Lung (tissue), 12 donors: ENCODE results near the gene SLC10A2. TPM values are rescaled to one million over a fixed set of nuclear protein-coding genes. Genes with fewer than 3 reads are reported as not detected.

Experiments used
- ATAC-seq: fragments of 200-7000 bp; cut with Tn5 transposase; one replicate; pipeline ENCODE4 v1.9.1; 2020; ENCODE audit warnings: moderate number of reproducible peaks; ENCODE audit not compliant: insufficient read depth, low FRiP score
- DNase-seq, 3 donors: peaks; one replicate each; pipeline ENCODE4 v3.0.0-alpha.2; 2013 to 2017
- H3K27ac ChIP-seq, 2 donors: one replicate each; pipeline ENCODE4 v1.5.1; 2013; ENCODE audit warnings: mild to moderate bottlenecking in 2 of 2, moderate library complexity in 2 of 2, control low read depth in 1 of 2, inconsistent platforms in 1 of 2, low read depth in 1 of 2, low read length in 1 of 2
- H3K27me3 ChIP-seq, 3 donors: one replicate each; pipeline ENCODE4 v1.5.1; 2013; ENCODE audit warnings: low read length in 2 of 3; ENCODE audit not compliant: control insufficient read depth in 3 of 3, insufficient read depth in 3 of 3
- H3K36me3 ChIP-seq, 4 donors: one replicate each; pipeline ENCODE4 v1.5.1; 2013; ENCODE audit warnings: low read length in 4 of 4, mild to moderate bottlenecking in 1 of 4, moderate library complexity in 1 of 4; ENCODE audit not compliant: control insufficient read depth in 4 of 4, insufficient read depth in 4 of 4
- H3K4me1 ChIP-seq, 5 donors: one replicate each; pipeline ENCODE4 v1.5.1; 2013; ENCODE audit warnings: low read length in 5 of 5, mild to moderate bottlenecking in 2 of 5, moderate library complexity in 1 of 5; ENCODE audit not compliant: control insufficient read depth in 5 of 5, insufficient read depth in 5 of 5
- H3K4me3 ChIP-seq: one replicate; pipeline ENCODE4 v1.5.1; 2013; ENCODE audit warnings: mild to moderate bottlenecking, control low read depth, moderate library complexity
- H3K9ac ChIP-seq, 2 donors: one replicate each; pipeline ENCODE4 v1.5.1; 2013; ENCODE audit warnings: low read length in 2 of 2, control low read depth in 1 of 2; ENCODE audit not compliant: insufficient read depth in 1 of 2
- H3K9me3 ChIP-seq, 4 donors: one replicate each; pipeline ENCODE4 v1.5.1; 2013; ENCODE audit warnings: low read length in 3 of 4, mild to moderate bottlenecking in 1 of 4, moderate library complexity in 1 of 4; ENCODE audit not compliant: control insufficient read depth in 4 of 4, insufficient read depth in 3 of 4
- CTCF ChIP-seq: IDR thresholded peaks from 2 replicates; pipeline ENCODE4 v1.5.1; 2012; ENCODE audit warnings: mild to moderate bottlenecking; ENCODE audit errors: control extremely low read depth, extremely low read depth
- WGBS, 2 donors: extraction: QIAGEN DNeasy Blood & Tissue Kit; methylation state at CpG; one replicate each; pipeline ENCODE4 v1.1.7; 2013; 5-methylcytosine and 5-hydroxymethylcytosine counted together
- polyA plus RNA-seq, 2 donors: library from polyadenylated mRNA; stranded (reverse); fragments of 200-250 nt; gene quantifications; one replicate each; pipeline ENCODE4 v1.2.1, GENCODE V29; 2013
- total RNA-seq, 2 donors: library from RNA; depleted of rRNA in 1 of 2; stranded (reverse); fragments of >200 nt in 1 of 2; gene quantifications; one replicate each; pipeline ENCODE4 v1.2.1, GENCODE V29; 2014 to 2021
- donor health status: control.
- donor health status: control.
- donor health status: Bipolar disorder and iron deficiency.
- donor health status: healthy.
- donor health status: DM: yes; HTN: yes; CAD: no.

Gene SLC10A2
- total and polyA plus RNA-seq, 4 donors: 13.7 TPM; not detected in 3

- Histone ChIP-seq H3K27me3 (no peaks in the 10 kb centered on the region), H3K36me3 (no peaks in the 10 kb centered on the region), H3K27ac (no peak overlapping the region), H3K9ac (no peak overlapping the region), H3K4me1 (peaks cover 0 to 9% (median 1%) of the 10 kb centered on the region in 5 donors), H3K4me3 (no peak overlapping the region), H3K9me3 (peaks cover 0 to 2% (median 0%) of the 10 kb centered on the region in 4 donors)
- TF ChIP-seq CTCF: no peak
- DNase-seq (peak in 1 of 3 donors; percentile 17), ATAC-seq (no peak)
- WGBS, 2 donors: 66 to 75% methylated on average over 4 of the region's 4 CpGs
Measured at GRCh38 chr13:103004661-103005345, 61.4 kb downstream of the SLC10A2 start.

- WGBS, 2 donors: 76 to 90% methylated on average over 1 of the region's 1 CpG
- Histone ChIP-seq H3K9ac (no peak overlapping the region), H3K4me1 (peaks cover 0 to 9% (median 1%) of the 10 kb centered on the region in 5 donors)
Measured at GRCh38 chr13:103003631-103004030, 62.6 kb downstream of the SLC10A2 start.

GRCh38 chr13:103002279-103002678 is 63.9 kb downstream of the SLC10A2 start:
- Histone ChIP-seq H3K27ac (no peak overlapping the region), H3K4me3 (no peak overlapping the region), H3K4me1 (peaks cover 0 to 7% (median 1%) of the 10 kb centered on the region in 5 donors), H3K36me3 (no peaks in the 10 kb centered on the region), H3K9me3 (peaks cover 0 to 2% (median 0%) of the 10 kb centered on the region in 4 donors), H3K9ac (no peak overlapping the region), H3K27me3 (no peaks in the 10 kb centered on the region)
- ATAC-seq: no peak
- TF ChIP-seq CTCF: no peak
- WGBS, 2 donors: 66 to 79% methylated on average over 1 of the region's 1 CpG
- peak in 1 of 3 donors; percentile 27 for DNase-seq

More at GRCh38 chr13:103003631-103004030, 62.6 kb downstream of the SLC10A2 start:
- no peak for TF ChIP-seq CTCF
- H3K27ac ChIP-seq: no peak overlapping the region
- H3K36me3 ChIP-seq: no peaks in the 10 kb centered on the region
- peak in 2 of 3 donors; percentile 11 to 37 for DNase-seq
- no peak overlapping the region for H3K4me3 ChIP-seq
- no peak for ATAC-seq
- H3K9me3 ChIP-seq: peaks cover 0 to 2% (median 0%) of the 10 kb centered on the region in 4 donors
- no peaks in the 10 kb centered on the region for H3K27me3 ChIP-seq

GRCh38 chr13:103000157-103000556 is 66.1 kb downstream of the SLC10A2 start:
- no peaks in the 10 kb centered on the region for H3K27me3 ChIP-seq
- WGBS, 2 donors: 85 to 89% methylated on average over 3 of the region's 3 CpGs
- H3K36me3 ChIP-seq: no peaks in the 10 kb centered on the region
- DNase-seq (no peak), ATAC-seq (no peak)
- H3K4me1 ChIP-seq: peaks cover 0 to 4% (median 0%) of the 10 kb centered on the region in 5 donors
- no peak overlapping the region for H3K9ac ChIP-seq
- H3K27ac ChIP-seq: no peak overlapping the region
- no peak overlapping the region for H3K4me3 ChIP-seq
- peaks cover 0 to 5% (median 0%) of the 10 kb centered on the region in 4 donors for H3K9me3 ChIP-seq
- no peak for TF ChIP-seq CTCF
